ENCODE measurements around the gene AKNAD1.

AKNAD1 gene

DNA sequence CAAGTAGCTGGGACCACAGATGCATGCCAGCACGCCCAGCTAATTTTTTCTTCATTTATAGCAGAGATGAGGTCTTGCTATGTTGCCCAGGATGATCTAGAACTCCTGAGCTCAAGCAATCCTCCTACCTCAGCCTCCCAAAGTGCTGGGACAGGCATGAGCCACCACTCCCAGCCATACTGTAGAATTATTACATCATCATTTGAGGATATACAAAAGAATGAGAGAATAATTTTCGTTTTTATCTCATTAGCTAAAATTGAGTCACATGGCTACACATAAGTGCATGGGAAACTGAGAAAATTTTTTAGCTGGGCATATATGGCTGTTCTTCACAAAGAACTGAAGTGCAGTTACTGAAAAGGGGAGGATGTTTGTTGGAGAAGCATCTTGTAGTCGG lies 89.2 kb downstream of the AKNAD1 start:
- no peak overlapping the region for H3K4me3 ChIP-seq (ENCODE audit: low read depth, low read length)
- TF ChIP-seq CTCF (conservative IDR thresholded peaks at IDR 0.05; ENCODE audit: low read depth, low read length), result no peak
- DNase-seq (ENCODE audit: low read depth), result no peak

DNA sequence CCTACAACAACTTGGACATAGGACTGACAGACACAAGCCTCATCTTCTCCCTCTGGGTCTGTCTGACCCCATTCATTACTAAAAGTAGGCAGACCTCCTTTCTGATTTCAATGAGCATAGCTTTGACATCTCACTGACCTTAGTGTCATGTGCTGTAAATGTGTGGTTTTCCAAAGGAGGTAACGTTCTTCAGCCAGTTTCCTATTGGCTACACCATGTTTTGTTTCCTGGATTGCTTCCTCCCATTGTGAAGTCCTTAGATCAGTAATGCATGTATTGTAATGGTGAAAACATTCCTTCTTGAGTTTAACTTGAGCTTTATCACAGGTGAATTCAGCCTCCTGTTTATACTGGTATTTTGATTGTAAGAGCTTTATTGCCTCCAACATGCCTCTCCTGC lies 89.8 kb downstream of the AKNAD1 start:
- no peak for TF ChIP-seq CTCF (conservative IDR thresholded peaks at IDR 0.05; ENCODE audit: low read depth, low read length)
- no peak overlapping the region for H3K4me3 ChIP-seq (ENCODE audit: low read depth, low read length)
- no peak for DNase-seq (ENCODE audit: low read depth)
